Amniotic epithelial cell (primary cell): Measurements from ENCODE around the gene IRAK3.

Source experiments
- DNase-seq: peaks from one replicate; pipeline ENCODE4 v3.0.0-alpha.2; 2010; ENCODE audit warnings: low read depth

Gene IRAK3, protein sequence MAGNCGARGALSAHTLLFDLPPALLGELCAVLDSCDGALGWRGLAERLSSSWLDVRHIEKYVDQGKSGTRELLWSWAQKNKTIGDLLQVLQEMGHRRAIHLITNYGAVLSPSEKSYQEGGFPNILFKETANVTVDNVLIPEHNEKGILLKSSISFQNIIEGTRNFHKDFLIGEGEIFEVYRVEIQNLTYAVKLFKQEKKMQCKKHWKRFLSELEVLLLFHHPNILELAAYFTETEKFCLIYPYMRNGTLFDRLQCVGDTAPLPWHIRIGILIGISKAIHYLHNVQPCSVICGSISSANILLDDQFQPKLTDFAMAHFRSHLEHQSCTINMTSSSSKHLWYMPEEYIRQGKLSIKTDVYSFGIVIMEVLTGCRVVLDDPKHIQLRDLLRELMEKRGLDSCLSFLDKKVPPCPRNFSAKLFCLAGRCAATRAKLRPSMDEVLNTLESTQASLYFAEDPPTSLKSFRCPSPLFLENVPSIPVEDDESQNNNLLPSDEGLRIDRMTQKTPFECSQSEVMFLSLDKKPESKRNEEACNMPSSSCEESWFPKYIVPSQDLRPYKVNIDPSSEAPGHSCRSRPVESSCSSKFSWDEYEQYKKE

GRCh38 chr12:66188584-66189485, at the start of gene IRAK3:
Gene IRAK3, plus strand, starts transcription at chr12:66189214. Its CDS starts 86 bp downstream, at chr12:66189300.
- DNase-seq: peak; percentile 50

DNA sequence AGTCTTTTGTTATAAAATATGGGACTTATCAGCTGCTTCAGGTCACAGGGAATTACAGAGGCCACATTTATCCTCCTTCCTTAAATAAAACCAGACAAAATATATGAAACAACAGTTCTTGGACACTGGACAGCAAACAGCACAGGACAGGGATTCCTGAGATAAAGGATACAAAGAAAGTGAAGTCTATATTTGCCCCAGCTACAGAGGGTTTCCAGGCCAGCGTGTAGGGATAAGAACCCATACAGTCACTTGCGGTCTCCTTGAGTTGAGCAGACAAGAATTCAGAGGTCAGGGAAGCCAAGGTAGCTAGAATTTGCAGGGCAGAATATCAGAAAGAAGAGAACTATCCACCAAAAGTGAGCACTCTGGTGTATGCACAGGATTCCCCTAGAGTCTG, 49.7 kb upstream of the IRAK3 start:
- DNase-seq: no peak

DNA sequence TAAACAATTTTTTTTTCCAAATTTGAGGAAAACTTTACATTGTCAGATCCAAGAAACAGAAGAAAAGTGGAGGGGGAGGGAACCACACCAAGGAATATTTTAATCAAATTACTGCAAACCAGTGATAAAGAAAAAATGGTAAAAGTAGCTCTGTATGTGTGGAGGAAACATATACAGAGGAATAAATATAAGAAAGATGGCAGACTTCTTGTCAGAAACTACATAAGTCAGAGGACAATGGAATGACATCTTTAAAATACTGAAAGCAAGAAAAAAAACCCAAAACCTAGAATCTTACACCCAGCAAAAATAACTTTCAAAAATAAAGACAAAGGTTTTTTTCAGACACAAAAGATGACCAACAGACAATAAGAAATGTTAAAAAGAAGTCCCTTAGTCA, 48.3 kb upstream of the IRAK3 start:
- peak; percentile 33 for DNase-seq

DNA sequence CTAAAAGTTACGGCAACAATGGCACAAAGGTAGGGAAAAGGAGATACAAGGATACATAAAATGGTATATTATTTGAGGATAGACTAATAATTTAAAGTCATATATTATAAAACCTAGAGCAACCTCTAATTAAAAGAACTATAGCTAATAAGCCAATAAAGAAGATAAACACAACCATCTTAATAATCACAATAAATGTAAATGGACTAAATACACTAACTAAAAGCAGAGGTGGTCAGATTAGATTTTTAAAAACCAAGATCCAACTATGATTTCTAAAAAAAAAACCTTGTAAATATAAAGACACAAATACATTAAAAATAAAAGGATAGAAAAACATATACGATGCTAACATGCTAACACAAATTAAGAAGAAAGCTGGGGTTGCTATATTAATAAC, 47.7 kb upstream of the IRAK3 start:
- DNase-seq: no peak

GRCh38 chr12:66142826-66143225, 46.2 kb upstream of the IRAK3 start:
- no peak for DNase-seq

- no peak for DNase-seq
Measured at GRCh38 chr12:66143868-66144267, 45.1 kb upstream of the IRAK3 start.

DNA sequence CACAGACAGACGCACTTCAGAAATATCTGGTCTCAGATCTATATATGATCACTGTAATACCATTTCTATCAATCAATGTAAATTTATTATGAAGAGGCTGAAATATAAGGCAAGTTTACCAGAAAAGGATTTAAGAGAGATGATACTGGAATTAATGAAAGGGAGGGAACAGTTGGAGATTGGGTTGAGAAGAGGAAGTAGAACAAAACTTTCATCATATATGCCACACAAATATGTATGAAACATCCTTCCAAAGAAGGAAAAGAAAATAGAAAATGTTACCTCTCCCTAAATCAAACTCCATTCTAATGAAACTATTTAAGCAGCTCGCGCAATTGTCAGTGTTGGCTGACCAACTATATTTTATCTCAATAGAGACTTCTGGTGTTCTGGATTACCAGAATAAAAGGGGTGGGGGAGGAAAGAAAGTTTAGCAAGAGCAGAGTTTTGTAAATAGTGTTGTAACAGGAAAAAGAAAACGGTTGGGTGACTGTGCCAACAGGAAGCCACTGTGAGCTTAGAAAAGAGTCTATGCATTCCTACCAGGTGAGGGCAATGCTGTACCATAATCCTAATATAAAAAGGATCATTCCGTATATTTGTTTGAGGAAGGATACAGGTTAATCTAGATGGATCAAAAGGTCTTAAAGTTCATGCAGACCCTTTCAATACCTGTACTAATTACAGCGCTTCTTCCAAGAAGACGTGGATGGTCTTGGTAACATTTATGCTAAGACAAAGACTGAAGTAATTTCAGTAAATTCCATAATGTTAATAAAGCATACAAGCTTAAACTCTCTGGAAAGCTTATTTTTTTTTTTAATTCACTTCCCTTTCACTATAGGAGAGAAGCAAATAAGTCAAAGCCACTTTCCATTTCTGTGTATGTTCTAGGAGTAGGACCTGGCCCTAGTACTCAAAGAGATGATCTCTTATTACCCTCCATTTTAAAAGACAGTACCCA, 43.9 kb upstream of the IRAK3 start:
- peak; percentile 92 for DNase-seq

- no peak for DNase-seq
Measured at GRCh38 chr12:66149702-66150398, 39.2 kb upstream of the IRAK3 start.

DNA sequence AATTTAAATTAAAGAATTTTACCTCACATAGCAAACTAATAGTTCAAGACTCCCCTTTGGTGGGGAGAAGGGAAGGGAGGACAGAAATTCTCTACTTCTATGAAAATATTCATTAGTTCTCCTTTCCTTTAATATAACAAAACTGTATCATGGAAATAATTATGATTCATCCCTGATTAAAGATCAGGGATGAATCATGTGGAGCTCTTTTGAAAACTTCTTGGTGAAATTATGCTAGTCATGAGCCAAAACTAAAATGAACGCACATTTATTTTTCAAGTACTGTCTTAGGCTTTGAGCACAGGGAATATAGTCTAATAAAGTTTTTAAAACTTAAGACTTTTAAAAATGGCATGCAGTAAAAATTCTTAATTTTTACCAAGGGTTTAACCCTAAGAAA, 36.3 kb upstream of the IRAK3 start:
- DNase-seq: peak; percentile 53

- DNase-seq: peak; percentile 33
Measured at GRCh38 chr12:66154776-66155175, 34.2 kb upstream of the IRAK3 start.

GRCh38 chr12:66156654-66157053, 32.4 kb upstream of the IRAK3 start:
- peak; percentile 54 for DNase-seq

DNA sequence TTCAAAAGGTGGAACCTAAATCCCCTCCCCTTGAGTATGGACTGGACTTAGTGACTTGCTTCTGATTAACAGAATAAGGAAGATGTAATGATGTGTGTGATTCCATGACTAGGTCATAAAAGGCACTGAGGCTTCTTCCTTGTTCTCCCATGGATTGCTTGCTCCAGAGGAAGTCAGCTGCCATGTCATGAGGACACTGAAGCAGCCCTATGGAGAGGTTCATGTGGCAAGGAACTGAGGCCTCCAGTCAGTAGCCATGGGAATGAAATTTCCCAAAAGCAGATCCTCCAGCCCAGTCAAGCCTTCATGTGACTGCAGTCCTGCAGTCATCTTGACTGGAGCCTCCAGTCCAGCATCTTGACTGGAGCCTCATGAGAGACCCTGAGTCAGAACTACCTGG, 29.9 kb upstream of the IRAK3 start:
- DNase-seq: no peak

GRCh38 chr12:66160704-66161103, 28.3 kb upstream of the IRAK3 start:
- DNase-seq: no peak

GRCh38 chr12:66162701-66163100, 26.3 kb upstream of the IRAK3 start:
- no peak for DNase-seq

GRCh38 chr12:66163289-66163688, 25.7 kb upstream of the IRAK3 start:
- no peak for DNase-seq

GRCh38 chr12:66164349-66164821, 24.6 kb upstream of the IRAK3 start:
- DNase-seq: peak; percentile 96

GRCh38 chr12:66165141-66165540, 23.9 kb upstream of the IRAK3 start:
- DNase-seq: no peak

GRCh38 chr12:66166561-66166960, 22.5 kb upstream of the IRAK3 start:
- DNase-seq: no peak

GRCh38 chr12:66168410-66168809, 20.6 kb upstream of the IRAK3 start:
- no peak for DNase-seq
